Keratinocyte (primary cell): ENCODE data around the gene AQR. TPM values are rescaled to one million over a fixed set of nuclear protein-coding genes. Genes with fewer than 3 reads are reported as not detected.

ENCODE experiments used
- DNase-seq: peaks from one replicate; pipeline ENCODE4 v3.0.0-alpha.2; 2011; ENCODE audit warnings: low read depth, missing footprints, low spot score
- FAIRE-seq: peaks from 2 replicates; lab custom pipeline; 2011; peaks lifted over from hg19 to GRCh38; lab: Jason Lieb, UNC
- H2AFZ ChIP-seq: 2 replicates; pipeline ENCODE4 v1.6.0; 2012; ENCODE audit warnings: low read length, control low read depth, inconsistent platforms; ENCODE audit not compliant: control insufficient read depth
- H3K27ac ChIP-seq: 2 replicates; pipeline ENCODE4 v1.5.1; 2011; ENCODE audit warnings: low read length; ENCODE audit not compliant: control insufficient read depth, insufficient read depth
- H3K27me3 ChIP-seq: 3 replicates; pipeline ENCODE4 v1.6.0; 2011; ENCODE audit warnings: low read length; ENCODE audit not compliant: control insufficient read depth, insufficient read depth; ENCODE audit errors: extremely low read depth
- H3K36me3 ChIP-seq, 2 experiments: 2 replicates in 1 of 2; 3 replicates in 1 of 2; pipeline ENCODE4 v1.5.1; 2011; ENCODE audit warnings: low read length in 2 of 2, mild to moderate bottlenecking in 1 of 2; ENCODE audit not compliant: control insufficient read depth in 2 of 2, insufficient read depth in 2 of 2; ENCODE audit errors: extremely low read depth in 1 of 2
- H3K4me1 ChIP-seq: 3 replicates; pipeline ENCODE4 v1.5.1; 2011; ENCODE audit warnings: low read length; ENCODE audit not compliant: control insufficient read depth, insufficient read depth; ENCODE audit errors: extremely low read depth
- H3K4me2 ChIP-seq: 3 replicates; pipeline ENCODE4 v1.6.0; 2011; ENCODE audit warnings: low read depth, low read length; ENCODE audit not compliant: control insufficient read depth, insufficient read depth; ENCODE audit errors: extremely low read depth
- H3K4me3 ChIP-seq, 3 experiments: fragments of 200-600 bp in 1 of 3; sonication (generic) in 1 of 3; 2 replicates in 2 of 3; 3 replicates in 1 of 3; pipeline ENCODE4 v1.5.1; 2011 to 2016; ENCODE audit warnings: low read length in 3 of 3, mild to moderate bottlenecking in 3 of 3, control low read depth in 2 of 3, inconsistent platforms in 1 of 3, low read depth in 1 of 3, mixed read lengths in 1 of 3, mixed run types in 1 of 3, moderate library complexity in 1 of 3; ENCODE audit not compliant: control insufficient read depth in 2 of 3, insufficient read depth in 2 of 3; ENCODE audit errors: extremely low read depth in 1 of 3
- H3K79me2 ChIP-seq: 2 replicates; pipeline ENCODE4 v1.6.0; 2012; ENCODE audit warnings: low read length; ENCODE audit not compliant: control insufficient read depth, insufficient read depth
- H3K9ac ChIP-seq: 3 replicates; pipeline ENCODE4 v1.6.0; 2011; ENCODE audit warnings: low read length; ENCODE audit not compliant: control insufficient read depth, insufficient read depth; ENCODE audit errors: extremely low read depth
- H3K9me1 ChIP-seq: 3 replicates; pipeline ENCODE4 v1.6.0; 2011; ENCODE audit warnings: low read length; ENCODE audit not compliant: control insufficient read depth, insufficient read depth; ENCODE audit errors: extremely low read depth
- H3K9me3 ChIP-seq: 2 replicates; pipeline ENCODE4 v1.5.1; 2012; ENCODE audit warnings: low read depth, low read length; ENCODE audit not compliant: control insufficient read depth
- H4K20me1 ChIP-seq: 3 replicates; pipeline ENCODE4 v1.6.0; 2011; ENCODE audit warnings: low read length; ENCODE audit not compliant: control insufficient read depth, insufficient read depth; ENCODE audit errors: extremely low read depth
- EZH2 ChIP-seq: IDR thresholded peaks from one replicate; pipeline ENCODE4 v1.6.1; 2012; ENCODE audit warnings: inconsistent platforms, mild to moderate bottlenecking, low read length, moderate library complexity
- dilution Hi-C: fragments of 300-500 bp; cut with MboI; formaldehyde crosslinking; loops from one replicate; pipeline ENCODE4 v1.7.0; 2020; ENCODE audit warnings: low sequenced_read_pairs; ENCODE audit not compliant: extremely low pct_ligation_motif_present
- polyA minus RNA-seq, 3 experiments: library from RNA; depleted of rRNA, polyadenylated mRNA; stranded (reverse); fragments of >200 nt; gene quantifications; 1 replicate in 1 of 3; 2 replicates in 1 of 3; 3 replicates in 1 of 3; pipeline ENCODE4 v1.2.3, GENCODE V29; 2011
- polyA plus RNA-seq, 5 experiments: library from polyadenylated mRNA; depleted of rRNA in 3 of 5; stranded (reverse) in 3 of 5; stranded (forward) in 1 of 5; unstranded in 1 of 5; fragments of >200 nt; gene quantifications; 1 replicate in 1 of 5; 2 replicates in 3 of 5; 3 replicates in 1 of 5; pipeline versions ENCODE4 v1.2.1 to v1.2.3, GENCODE V29; 2011 to 2012; ENCODE audit warnings: missing spikeins in 2 of 5, low read depth in 1 of 5, low replicate concordance in 1 of 5
- TF ChIP-seq, protein P1 (sequence below), 3 experiments: IDR thresholded peaks in 1 of 3; conservative IDR thresholded peaks in 1 of 3; optimal IDR thresholded peaks in 1 of 3; 2 replicates in 2 of 3; 3 replicates in 1 of 3; pipeline versions ENCODE3 to v1.5.1; 2011; ENCODE audit warnings: low read length in 3 of 3, mild to moderate bottlenecking in 3 of 3, moderate library complexity in 2 of 3, control low read depth in 1 of 3, inconsistent platforms in 1 of 3; ENCODE audit not compliant: insufficient read depth in 2 of 3; ENCODE audit errors: extremely low read depth in 1 of 3

AQR gene
- polyA plus RNA-seq (23.5 to 28.2 TPM (median 23.9 TPM) in 3 replicates), polyA minus RNA-seq (8.2 to 43.9 TPM (median 26.1 TPM) in 3 replicates)
- 9.4 TPM for polyA plus RNA-seq (2011; ENCODE audit: low read depth)
- polyA plus RNA-seq (2011; cell fraction: cytosol; rRNA removed): 9.5 and 23.3 TPM in 2 replicates
- polyA plus RNA-seq (2011; cell fraction: nucleus; rRNA removed): 35.8 and 46.1 TPM in 2 replicates
- polyA plus RNA-seq (2012; ENCODE audit: low replicate concordance): 10.8 and 13.7 TPM in 2 replicates
- polyA minus RNA-seq (2011; cell fraction: cytosol; rRNA and poly(A)+ RNA removed): 13.2 TPM
- polyA minus RNA-seq (2011; cell fraction: nucleus; rRNA and poly(A)+ RNA removed): 33.0 and 64.8 TPM in 2 replicates

DNA sequence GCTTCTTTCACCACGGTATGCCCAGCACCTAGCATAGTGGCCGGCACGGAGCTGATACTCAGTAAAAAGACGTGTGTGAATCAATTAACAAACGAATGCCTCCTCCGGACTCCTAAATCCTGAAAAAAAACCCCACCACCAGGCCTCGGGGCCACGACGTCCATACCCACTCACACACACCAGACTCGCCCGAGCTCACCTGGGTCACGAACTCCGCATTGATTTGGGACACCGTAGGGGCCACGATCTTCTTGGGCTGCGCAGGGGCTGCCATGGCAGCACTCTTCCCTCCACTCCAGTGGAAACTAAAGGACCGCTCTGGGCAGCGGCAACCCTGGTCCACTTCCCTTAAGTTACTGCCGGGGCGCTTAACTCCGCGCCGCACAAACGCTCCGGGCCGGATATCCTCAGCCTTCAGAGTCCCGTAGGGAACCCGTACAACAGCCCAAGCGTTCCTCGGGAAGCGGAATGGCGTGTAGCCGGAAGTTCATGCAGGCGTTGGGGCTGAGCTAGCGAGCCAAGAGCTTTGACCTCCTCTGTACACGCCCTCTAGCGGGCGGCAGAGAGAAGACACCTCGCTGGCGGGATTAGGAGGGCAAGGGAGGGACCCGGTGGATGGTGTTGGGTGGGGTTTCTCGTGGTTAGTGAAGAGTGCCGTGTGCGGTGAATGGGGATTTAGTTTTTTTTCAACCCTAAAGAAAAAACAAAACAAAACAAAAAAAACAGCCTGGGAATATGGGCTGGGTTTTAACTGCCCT, at the start of gene AQR:
TSS of gene AQR (minus strand) at position 403 of the 758 bp plus-strand sequence. CDS start at position 274, 129 bp downstream.
- H3K27ac ChIP-seq: peak within 1 kb of the TSS; percentile 85
- H3K79me2 ChIP-seq: peaks cover 45% of the 10 kb centered on the region
- H3K9ac ChIP-seq: peak within 1 kb of the TSS; percentile 97
- no peaks in the 10 kb centered on the region for H3K9me3 ChIP-seq
- H3K4me2 ChIP-seq: peak within 1 kb of the TSS; percentile 76
- peak within 1 kb of the TSS; percentile 100 for H2AFZ ChIP-seq
- no peaks in the 10 kb centered on the region for H3K36me3 ChIP-seq
- TF ChIP-seq EZH2: no peak
- TF ChIP-seq, protein P1, sequence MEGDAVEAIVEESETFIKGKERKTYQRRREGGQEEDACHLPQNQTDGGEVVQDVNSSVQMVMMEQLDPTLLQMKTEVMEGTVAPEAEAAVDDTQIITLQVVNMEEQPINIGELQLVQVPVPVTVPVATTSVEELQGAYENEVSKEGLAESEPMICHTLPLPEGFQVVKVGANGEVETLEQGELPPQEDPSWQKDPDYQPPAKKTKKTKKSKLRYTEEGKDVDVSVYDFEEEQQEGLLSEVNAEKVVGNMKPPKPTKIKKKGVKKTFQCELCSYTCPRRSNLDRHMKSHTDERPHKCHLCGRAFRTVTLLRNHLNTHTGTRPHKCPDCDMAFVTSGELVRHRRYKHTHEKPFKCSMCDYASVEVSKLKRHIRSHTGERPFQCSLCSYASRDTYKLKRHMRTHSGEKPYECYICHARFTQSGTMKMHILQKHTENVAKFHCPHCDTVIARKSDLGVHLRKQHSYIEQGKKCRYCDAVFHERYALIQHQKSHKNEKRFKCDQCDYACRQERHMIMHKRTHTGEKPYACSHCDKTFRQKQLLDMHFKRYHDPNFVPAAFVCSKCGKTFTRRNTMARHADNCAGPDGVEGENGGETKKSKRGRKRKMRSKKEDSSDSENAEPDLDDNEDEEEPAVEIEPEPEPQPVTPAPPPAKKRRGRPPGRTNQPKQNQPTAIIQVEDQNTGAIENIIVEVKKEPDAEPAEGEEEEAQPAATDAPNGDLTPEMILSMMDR (optimal IDR thresholded peaks at IDR 0.05 in 1 of 3, IDR thresholded peaks at IDR 0.05 in 1 of 3, conservative IDR thresholded peaks at IDR 0.05 in 1 of 3; ENCODE audit: extremely low read depth in 1 of 3, insufficient read depth in 2 of 3, low read length in 3 of 3): peak; percentile 81 to 90 (median 84)
- no peaks in the 10 kb centered on the region for H3K9me1 ChIP-seq
- peaks cover 3% of the 10 kb centered on the region for H3K4me1 ChIP-seq
- H3K27me3 ChIP-seq: no peaks in the 10 kb centered on the region
- dilution Hi-C loops: no loop called here
- DNase-seq (peak; percentile 69), FAIRE-seq (peak; percentile 85)
- no peaks in the 10 kb centered on the region for H4K20me1 ChIP-seq
- H3K4me3 ChIP-seq: peak within 1 kb of the TSS; percentile 91 to 100 (median 95)

DNA sequence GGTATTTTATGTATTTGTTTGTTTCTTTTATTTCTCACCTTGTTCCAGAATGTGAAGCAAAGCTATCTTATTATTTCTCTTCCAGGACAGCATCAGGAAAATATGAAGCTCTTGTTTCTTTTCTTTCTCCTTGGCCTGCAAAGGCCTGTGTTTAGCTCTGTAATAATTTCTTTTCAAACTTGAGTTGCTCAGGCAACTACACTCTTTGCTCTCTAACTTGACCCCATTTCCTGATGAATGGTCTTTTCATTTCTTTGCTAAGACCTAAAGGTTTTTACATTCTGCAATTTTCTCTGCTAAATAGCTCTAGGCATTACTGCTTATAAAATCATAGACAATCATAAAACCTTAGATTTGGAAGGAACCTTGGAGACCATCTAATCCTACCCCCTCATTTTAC, 44.7 kb upstream of the AQR start:
- no peak for DNase-seq
- Histone ChIP-seq H3K27ac (no peak overlapping the region), H2AFZ (no peak overlapping the region), H3K27me3 (no peaks in the 10 kb centered on the region), H3K36me3 (no peaks in the 10 kb centered on the region), H3K4me3 (no peak overlapping the region), H3K4me2 (no peak overlapping the region), H3K9me1 (no peaks in the 10 kb centered on the region), H4K20me1 (no peaks in the 10 kb centered on the region), H3K9me3 (no peaks in the 10 kb centered on the region), H3K79me2 (no peaks in the 10 kb centered on the region), H3K4me1 (peaks cover 6% of the 10 kb centered on the region), H3K9ac (no peak overlapping the region)
- FAIRE-seq: no peak
- dilution Hi-C loops: no loop called here
- TF ChIP-seq EZH2: no peak
- TF ChIP-seq, protein P1 (optimal IDR thresholded peaks at IDR 0.05 in 1 of 3, IDR thresholded peaks at IDR 0.05 in 1 of 3, conservative IDR thresholded peaks at IDR 0.05 in 1 of 3; ENCODE audit: extremely low read depth in 1 of 3, insufficient read depth in 2 of 3, low read length in 3 of 3): no peak
